NCI-H82 (cell line): ENCODE results near the gene CENPS.
"Not testable (repeated sequence)": the region's sequence is repeated elsewhere in the genome, so short reads cannot be mapped to it uniquely, and the experiment has no call there.

Experiments used
- DNase-seq: peaks from one replicate; lab custom pipeline; 2025; lab: John Stamatoyannopoulos, UW

The CENPS gene

GRCh38 chr1:10419351-10419750 lies 10.9 kb upstream of the CENPS start:
- DNase-seq: no peak

GRCh38 chr1:10421637-10422036 lies 8.6 kb upstream of the CENPS start:
- no peak for DNase-seq

DNA sequence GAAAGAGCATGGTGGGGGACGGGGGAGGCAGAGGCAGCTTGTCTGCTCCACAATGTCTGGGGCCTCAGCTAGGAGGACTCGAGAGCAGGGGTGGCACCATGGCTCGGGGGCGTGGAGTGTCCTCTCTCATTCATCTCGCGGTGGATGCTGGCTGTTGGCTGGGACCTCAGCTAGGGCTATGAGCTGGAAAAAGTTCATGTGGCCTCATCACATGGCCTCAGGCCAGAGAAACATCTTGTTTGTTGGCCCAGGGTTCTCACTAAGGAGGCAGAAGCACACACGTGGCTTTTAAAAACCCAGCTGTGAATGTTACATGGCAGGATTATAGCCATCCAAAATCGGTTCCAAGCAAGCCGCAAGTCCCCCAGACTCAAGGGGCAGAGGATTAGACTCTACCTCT lies 6.2 kb upstream of the CENPS start:
- peak; percentile 58 for DNase-seq

DNA sequence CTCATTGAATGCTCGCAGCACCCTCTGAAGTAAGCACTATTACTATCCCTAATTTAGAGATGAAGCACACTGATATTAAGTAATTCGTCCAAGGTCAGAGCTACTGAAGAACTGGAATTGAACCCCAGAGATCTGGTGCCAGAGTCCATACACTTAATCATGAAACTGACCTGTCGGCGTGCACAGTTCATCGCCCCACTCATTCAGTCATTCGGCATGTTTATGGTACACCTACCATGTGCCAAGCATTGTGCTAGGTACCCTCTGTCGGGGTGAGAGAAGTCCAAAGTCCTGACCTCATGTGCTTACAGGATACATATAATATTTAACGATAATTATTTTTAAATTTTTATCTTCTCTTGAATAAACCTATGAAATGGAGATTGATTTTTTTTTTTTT lies 5.6 kb upstream of the CENPS start:
- no peak for DNase-seq

DNA sequence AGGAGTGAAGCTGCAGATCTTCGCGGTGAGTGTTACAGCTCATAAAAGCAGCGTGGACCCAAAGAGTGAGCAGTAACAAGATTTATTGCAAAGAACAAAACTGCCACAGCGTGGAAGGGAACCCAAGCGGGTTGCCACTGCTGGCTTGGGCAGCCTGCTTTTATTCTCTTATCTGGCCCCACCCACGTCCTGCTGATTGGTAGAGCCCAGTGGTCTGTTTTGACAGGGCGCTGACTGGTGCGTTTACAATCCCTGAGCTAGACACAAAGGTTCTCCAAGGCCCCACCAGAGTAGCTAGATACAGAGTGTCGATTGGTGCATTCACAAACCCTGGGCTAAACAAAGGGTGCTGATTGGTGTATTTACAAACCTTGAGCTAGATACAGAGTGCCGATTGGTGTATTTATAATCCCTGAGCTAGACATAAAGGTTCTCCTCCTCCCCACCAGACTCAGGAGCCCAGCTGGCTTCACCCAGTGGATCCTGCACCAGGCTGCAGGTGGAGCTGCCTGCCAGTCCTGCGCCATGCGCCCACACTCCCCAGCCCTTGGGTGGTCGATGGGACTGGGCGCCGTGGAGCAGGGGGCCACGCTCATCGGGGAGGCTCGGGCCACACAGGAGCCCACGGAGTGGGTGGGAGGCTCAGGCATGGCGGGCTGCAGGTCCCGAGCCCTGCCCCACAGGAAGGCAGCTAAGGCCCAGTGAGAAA lies 4.3 kb upstream of the CENPS start:
- DNase-seq: peak; percentile 75

- not testable (repeated sequence) for DNase-seq
Measured at GRCh38 chr1:10426535-10426848, 3.7 kb upstream of the CENPS start.

DNA sequence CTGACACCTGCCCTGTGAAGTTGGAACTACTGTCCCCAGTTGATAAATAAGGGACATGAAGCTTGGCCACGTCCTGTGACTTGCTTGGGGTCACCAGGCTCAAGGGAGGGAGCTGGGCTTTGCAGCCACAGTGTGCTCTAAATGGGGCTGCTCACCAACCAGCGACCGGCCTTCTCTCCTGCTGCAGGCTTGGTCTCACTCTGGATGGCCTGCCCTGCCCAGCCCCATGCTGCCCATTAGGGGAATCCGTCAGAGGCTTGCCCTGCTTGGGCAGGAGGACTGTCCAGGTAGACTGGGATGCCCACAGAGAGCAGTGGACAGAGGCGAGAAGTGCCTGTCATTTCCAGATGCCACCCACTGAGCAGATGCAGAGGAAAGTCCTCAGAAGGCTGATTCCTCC lies 1.2 kb upstream of the CENPS start:
- no peak for DNase-seq

- no peak for DNase-seq
Measured at GRCh38 chr1:10429868-10430215, 391 bp upstream of the CENPS start.

DNA sequence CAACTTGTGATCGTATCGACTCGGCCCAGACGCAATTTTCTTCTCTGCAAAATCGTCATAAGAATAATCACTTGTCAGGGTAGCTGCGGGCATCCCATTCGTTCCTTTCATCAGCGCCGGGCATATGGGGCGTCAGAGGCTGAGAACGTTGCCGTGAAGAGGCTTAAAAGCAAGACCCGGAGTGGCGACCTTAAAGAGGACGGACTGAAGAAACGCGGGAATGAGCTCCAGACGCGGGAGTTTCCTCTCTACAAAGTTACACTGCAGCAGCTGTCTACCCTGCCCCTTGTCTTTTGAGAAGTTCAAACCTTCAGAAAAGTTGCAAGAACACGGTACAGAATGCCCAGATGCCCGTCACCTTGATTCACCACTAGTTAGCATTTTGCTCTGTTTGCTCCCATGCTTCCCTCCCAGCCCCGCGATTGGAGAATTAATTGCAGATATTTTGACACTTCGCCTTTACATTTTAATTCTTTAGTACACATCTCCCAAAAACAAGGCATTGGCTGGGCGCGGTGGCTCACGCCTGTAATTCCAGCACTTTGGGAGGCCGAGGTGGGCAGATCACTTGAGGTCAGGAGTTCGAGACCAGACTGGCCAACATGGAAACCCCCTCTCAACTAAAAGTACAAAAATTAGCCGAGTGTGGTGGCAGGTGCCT lies 967 bp downstream of the CENPS start:
- DNase-seq: peak; percentile 67

DNA sequence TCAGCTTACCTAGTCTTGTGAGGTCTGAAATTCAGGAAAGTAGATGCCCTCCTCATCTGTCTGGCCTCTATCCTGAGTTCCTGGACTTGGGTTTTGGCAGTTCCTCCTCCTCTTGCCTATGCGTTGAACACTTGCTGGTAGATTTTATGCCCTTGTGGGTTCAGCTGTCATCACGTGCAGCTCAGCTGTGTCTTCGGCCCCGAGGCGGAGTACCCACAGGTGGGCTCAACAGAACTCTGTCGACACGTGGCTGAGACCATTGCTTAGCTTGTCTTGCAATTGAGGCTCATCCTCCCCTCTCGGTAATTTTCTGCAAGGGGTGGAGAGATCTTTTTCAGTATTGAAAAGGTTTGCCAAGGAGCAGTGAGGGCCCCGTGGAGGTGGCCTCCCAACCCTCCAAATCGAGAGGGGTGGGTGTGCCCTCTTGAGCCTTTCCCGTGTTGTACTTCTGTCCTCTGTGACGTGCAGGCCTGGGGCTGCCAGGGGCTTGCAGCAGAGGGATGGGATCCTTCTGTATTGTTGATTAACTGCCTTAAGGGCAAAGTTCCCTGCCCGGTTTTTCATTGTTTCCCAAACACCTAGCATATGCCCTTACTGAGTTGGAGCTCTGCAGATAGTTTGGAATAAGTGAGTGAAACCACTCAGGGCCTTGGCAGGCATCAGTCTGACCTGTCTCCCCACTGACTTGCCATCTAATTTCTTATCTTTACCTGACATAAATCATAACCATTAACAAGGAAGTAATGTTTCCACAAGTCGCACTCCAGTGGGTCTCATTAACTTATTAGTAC lies 2.9 kb downstream of the CENPS start:
- DNase-seq: no peak

- no peak for DNase-seq
Measured at GRCh38 chr1:10433790-10434189, 3.6 kb downstream of the CENPS start.

DNA sequence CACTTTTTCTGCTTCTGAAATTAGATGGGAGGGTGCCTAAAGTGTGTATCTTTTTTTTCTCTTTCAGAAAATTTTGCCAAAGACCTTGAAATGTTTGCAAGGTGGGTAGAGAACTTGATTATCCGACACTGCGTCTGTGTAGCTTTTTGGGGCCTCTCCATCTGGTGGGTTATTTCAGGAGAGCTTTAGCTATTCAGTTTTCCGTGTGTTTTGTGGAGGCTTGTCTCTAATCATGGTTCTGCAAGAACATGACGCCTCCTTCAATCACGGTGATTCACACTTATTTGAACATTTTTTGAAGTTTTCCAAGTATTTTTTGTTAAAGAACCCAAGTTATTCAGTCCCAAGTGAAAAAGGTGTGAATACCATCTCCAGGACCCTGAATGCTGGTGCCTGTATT lies 4.4 kb downstream of the CENPS start:
- DNase-seq: no peak

GRCh38 chr1:10437052-10437451 lies 6.8 kb downstream of the CENPS start:
- DNase-seq: no peak

DNA sequence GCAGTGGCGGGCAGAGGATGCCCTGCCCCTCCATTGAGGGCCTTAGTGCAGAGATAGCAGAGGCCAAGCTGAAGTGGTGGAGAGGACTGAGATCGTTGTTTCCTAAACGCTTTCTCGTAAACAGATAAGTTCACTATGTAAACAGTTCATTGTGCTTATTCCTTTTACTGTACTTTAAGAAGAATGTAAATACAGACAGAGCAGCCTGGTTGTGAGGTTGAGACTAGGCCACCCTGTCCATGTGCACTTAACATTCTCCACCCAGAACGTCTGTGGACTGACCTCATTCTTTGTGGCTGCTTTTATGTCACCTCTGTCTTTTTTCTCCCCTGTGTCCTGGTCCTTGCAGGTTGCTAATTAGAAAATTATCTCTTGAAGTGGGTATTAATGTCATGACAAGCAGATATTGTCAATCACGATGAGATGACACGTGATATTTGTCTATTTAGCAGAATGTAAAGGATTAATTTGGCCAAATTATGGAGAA lies 8.5 kb downstream of the CENPS start:
- DNase-seq: no peak

DNA sequence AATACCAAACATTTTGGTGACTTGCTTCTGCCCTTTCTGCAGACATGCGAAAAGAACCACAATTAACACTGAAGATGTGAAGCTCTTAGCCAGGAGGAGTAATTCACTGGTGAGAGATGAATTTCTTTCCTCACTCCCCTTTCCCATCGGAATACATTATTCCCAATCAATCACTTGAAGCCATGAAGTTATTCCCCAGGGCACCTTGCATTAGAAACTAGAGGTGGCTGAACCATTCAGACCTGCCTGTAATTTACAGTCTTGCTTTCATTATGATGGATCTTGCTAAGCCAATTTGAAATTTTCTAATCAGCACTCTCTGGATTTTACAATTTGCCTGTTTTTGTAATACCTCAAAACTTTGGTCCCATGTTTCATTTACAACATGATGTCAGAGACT lies 10.1 kb downstream of the CENPS start:
- no peak for DNase-seq

GRCh38 chr1:10440794-10441193 lies 10.6 kb downstream of the CENPS start:
- no peak for DNase-seq

DNA sequence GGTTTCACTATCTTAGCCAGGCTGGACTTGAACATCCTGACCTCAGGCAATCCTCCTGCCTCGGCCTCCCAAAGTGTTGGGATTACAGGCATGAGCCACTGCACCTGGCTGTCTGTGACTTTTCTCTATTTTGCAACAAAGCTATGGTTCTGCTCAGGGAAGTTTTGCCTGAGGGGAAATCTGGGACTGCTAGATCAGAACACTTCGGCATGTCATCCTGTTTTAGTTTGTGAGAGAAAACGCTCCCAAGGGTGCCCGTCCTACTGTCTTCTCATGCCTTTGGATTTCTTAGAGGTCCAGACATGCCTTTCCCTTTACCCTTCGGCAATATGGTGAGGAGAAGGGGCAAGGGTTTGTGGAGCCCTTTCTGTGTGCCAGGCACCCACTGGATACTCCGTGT lies 14.0 kb downstream of the CENPS start:
- no peak for DNase-seq

DNA sequence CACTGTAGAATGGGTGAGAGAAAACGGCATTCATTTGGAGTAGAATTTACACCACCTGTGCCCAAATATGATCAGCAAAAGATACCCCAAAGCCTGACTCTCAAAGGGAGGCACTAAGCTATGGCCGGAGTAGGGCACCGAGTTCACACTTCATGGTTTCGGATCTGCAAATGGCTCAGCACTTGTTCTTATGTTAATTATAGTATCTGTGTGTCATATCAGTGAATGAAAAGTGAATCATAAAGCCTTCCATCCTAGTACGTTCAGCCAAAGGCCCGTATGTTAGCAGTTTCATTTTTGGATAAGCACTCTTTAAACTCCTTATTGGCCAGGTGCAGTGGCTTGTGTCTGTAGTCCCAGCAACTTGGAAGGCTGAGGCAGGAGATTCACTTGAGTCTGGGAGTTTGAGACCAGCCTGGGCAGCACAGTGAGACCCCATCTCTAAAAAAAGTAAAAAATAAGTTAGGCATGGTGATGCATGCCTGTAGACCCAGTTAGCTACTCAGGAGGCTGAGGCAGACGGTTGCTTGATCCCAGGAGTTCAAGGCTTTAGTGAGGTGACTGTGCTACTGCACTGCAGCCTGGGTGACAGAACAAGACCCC lies 14.7 kb downstream of the CENPS start:
- DNase-seq: no peak

- no peak for DNase-seq
Measured at GRCh38 chr1:10446790-10447422, 16.7 kb downstream of the CENPS start.

DNA sequence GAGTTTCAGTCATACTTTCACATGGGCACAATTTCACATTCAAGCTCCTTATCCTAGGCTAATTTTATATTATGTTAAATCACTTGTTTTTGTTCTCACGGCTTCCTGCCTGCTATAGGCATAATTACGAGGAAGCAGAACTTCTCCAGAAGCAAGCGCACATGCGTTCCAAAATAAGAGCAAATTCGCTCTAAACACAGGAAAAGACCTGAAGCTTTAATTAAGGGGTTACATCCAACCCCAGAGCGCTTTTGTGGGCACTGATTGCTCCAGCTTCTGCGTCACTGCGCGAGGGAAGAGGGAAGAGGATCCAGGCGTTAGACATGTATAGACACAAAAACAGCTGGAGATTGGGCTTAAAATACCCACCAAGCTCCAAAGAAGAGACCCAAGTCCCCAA lies 19.5 kb downstream of the CENPS start, which contains the start of gene CORT:
Gene CORT, plus strand, starts transcription at position 281 of the 400 bp plus-strand sequence. CDS start 193 bp downstream, outside the sequence.
- no peak for DNase-seq

DNA sequence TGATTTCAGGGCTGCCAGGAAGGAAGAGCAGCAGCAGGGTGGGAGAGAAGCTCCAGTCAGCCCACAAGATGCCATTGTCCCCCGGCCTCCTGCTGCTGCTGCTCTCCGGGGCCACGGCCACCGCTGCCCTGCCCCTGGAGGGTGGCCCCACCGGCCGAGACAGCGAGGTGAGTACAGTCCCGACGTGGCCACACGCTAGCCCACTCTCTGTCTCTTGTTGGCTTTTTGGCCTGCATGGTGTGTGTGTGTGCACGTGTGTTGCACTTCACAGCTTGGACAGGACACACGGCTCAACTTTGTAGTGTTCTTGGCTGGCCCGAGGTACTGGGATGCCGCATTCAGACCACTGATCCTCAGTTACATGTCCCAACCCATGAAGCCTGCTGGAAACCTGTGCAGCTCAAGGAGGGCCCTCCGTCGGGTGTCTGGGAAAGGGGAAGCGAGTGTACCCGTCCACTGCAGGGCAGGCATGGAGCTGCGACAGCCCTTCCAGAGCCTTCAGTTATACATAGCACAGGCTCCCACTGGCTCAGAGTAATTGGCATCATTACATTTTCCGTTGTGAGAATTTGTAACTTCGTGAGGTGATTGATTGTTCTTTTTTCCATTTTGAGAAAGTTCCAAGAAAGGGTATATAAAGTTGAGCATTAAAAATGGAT lies 20.1 kb downstream of the CENPS start:
- DNase-seq: no peak

- no peak for DNase-seq
Measured at GRCh38 chr1:10450836-10451235, 20.6 kb downstream of the CENPS start.
